K562 (cell line): ENCODE data around the gene FOXP4. TPM values are rescaled to one million over a fixed set of nuclear protein-coding genes. Genes with fewer than 3 reads are reported as not detected.
A peak's percentile ranks its signal among the peaks of the same experiment; 100 is the strongest.

ENCODE experiments used
- ELF1 ChIP-seq: fragments of 200-800 bp; sonication (Bioruptor generic); IDR thresholded peaks from 2 replicates; pipeline ENCODE4 v1.6.1; 2016; ENCODE audit warnings: missing genetic modification characterization, missing compliant biosample characterization
- GTF2F1 ChIP-seq: IDR thresholded peaks from 2 replicates; pipeline ENCODE4 v1.6.1; 2011; ENCODE audit warnings: low read depth, low read length, improper control_type of control experiment
- HMG20B ChIP-seq: fragments of 250-450 bp; sonication (Bioruptor Pico); IDR thresholded peaks from 2 replicates; pipeline ENCODE4 v1.5.0; 2021; ENCODE audit warnings: mild to moderate bottlenecking
- MCM5 ChIP-seq: fragments of 450-650 bp; IDR thresholded peaks from 2 replicates; pipeline ENCODE4 v1.6.1; 2016; ENCODE audit warnings: low read depth
- MGA ChIP-seq: fragments of 450-650 bp; IDR thresholded peaks from 2 replicates; pipeline ENCODE4 v1.6.1; 2016; ENCODE audit warnings: mild to moderate bottlenecking, moderate library complexity
- NR1H2 ChIP-seq: sonication (generic); formaldehyde crosslinking; IDR thresholded peaks from 2 replicates; pipeline ENCODE4 v1.4.0; 2020; ENCODE audit warnings: mild to moderate bottlenecking, missing genetic modification reagents
- PRDM10 ChIP-seq: fragments of 450-650 bp; IDR thresholded peaks from 2 replicates; pipeline ENCODE4 v1.6.1; 2018; ENCODE audit not compliant: partially characterized antibody
- RBFOX2 ChIP-seq: fragments of 200-400 bp; formaldehyde crosslinking; IDR thresholded peaks from 2 replicates; pipeline ENCODE4 v1.6.1; 2017; ENCODE audit warnings: low read depth, mild to moderate bottlenecking, low read length, moderate library complexity
- SMARCC2 ChIP-seq: fragments of 450-650 bp; IDR thresholded peaks from 2 replicates; pipeline ENCODE4 v1.6.1; 2017; ENCODE audit warnings: antibody characterized with exemption, moderate library complexity, mild to moderate bottlenecking, low read depth
- ZFX ChIP-seq: sonication (generic); formaldehyde crosslinking; IDR thresholded peaks from 2 replicates; pipeline ENCODE4 v1.8.0; 2022; ENCODE audit warnings: mild to moderate bottlenecking, missing genetic modification reagents, moderate library complexity
- polyA plus RNA-seq, 8 experiments: library from polyadenylated mRNA; depleted of rRNA in 4 of 8; stranded (reverse) in 5 of 8; unstranded in 3 of 8; fragments of >200 nt; fragmentation: Nextera tagmentation in 2 of 8; fragmentation: Illumina TruSeq in 1 of 8; extraction: Ambion mirVana in 2 of 8; extraction: Trizol in 1 of 8; gene quantifications; 2 replicates each; pipeline versions ENCODE4 v1.2.1 to v1.2.3, GENCODE V29; 2011 to 2014; ENCODE audit warnings: inconsistent platforms in 1 of 8, missing spikeins in 1 of 8
- total RNA-seq, 7 experiments: library from RNA; depleted of rRNA in 6 of 7; stranded (reverse); fragments of >200 nt in 6 of 7; fragmentation: Illumina TruSeq in 2 of 7; extraction: Trizol in 2 of 7; gene quantifications; 2 replicates each; pipeline versions ENCODE4 v1.2.1 to v1.2.3, GENCODE V29; 2011 to 2021; ENCODE audit warnings: low replicate concordance in 1 of 7
- TF ChIP-seq, protein P1 (sequence below): fragments of 450-650 bp; IDR thresholded peaks from 2 replicates; pipeline ENCODE4 v1.6.1; 2016; ENCODE audit warnings: low read depth, mild to moderate bottlenecking, moderate library complexity

Gene FOXP4
- total and polyA plus RNA-seq, 9 of the 15 experiments (the other 6 are each of a cell fraction or from before 2014, with no cell fraction given), result 0.11 to 29.4 (median 2.3) TPM

DNA sequence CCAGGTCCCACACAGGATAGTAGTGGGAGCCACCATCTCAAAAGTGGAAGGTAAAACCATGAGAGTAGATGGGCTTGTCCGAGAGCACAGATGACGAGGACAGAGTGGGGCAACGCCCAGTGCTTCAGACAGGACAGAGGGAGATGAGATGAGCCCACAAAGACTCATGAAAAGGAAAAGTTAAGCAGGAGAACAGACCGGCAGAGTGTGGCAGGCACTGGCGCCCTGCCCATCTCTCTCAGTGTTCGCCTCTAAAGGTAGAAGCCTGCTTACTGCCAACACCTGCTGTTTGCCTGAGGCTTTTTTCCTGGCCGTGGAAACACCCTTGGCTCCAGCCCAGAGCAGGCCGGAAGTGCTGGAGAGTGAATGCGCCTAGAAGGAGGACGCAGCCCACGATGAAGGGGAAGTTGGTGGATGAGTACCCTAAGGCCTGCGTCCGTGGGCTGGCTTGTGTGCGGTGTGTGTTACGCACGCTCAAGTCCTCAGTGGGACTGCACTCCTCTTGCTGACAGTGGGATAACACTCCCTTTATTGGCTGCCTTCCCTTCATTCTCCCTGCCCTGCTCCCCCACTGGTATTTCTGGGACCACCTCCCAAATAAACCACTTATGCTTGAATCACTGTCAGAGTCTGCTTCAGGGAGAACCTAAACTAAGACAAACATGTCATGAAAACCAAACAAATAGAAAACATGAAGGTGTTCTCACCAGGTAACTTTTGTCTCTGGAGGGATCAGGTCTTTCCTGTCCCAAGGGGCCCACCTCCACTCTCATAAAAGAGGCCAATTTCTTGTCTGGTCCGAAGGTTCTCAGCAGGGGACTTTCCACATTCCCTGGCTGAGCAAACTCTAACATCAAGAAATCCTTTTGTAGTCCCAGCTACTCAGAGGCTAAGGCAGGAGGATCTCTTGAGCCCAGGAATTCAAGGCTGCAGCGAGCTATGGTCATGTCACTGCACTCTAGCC, 9.1 kb upstream of the FOXP4 start (continued):
- TF ChIP-seq MGA (no peak), RBFOX2 (0 out of 2 replicates have a peak, but pooled peaks have one; percentile 29), HMG20B (CRISPR knock-in tag) (no peak), ZFX (no peak), ELF1 (tag) (peak; percentile 70), NR1H2 (CRISPR knock-in tag) (no peak), GTF2F1 (no peak), MCM5 (no peak), PRDM10 (peak; percentile 33), SMARCC2 (no peak)
- TF ChIP-seq, protein P1, sequence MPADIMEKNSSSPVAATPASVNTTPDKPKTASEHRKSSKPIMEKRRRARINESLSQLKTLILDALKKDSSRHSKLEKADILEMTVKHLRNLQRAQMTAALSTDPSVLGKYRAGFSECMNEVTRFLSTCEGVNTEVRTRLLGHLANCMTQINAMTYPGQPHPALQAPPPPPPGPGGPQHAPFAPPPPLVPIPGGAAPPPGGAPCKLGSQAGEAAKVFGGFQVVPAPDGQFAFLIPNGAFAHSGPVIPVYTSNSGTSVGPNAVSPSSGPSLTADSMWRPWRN, result no peak
